Keratinocyte (primary cell): ENCODE data around the gene DBP. TPM values are rescaled to one million over a fixed set of nuclear protein-coding genes. Genes with fewer than 3 reads are reported as not detected.
"Not testable (repeated sequence)": the region's sequence is repeated elsewhere in the genome, so short reads cannot be mapped to it uniquely, and the experiment has no call there.

ENCODE experiments used
- DNase-seq: peaks from one replicate; pipeline ENCODE4 v3.0.0-alpha.2; 2011; ENCODE audit warnings: low read depth, missing footprints, low spot score
- FAIRE-seq: peaks from 2 replicates; lab custom pipeline; 2011; peaks lifted over from hg19 to GRCh38; lab: Jason Lieb, UNC
- H2AFZ ChIP-seq: 2 replicates; pipeline ENCODE4 v1.6.0; 2012; ENCODE audit warnings: low read length, control low read depth, inconsistent platforms; ENCODE audit not compliant: control insufficient read depth
- H3K27ac ChIP-seq: 2 replicates; pipeline ENCODE4 v1.5.1; 2011; ENCODE audit warnings: low read length; ENCODE audit not compliant: control insufficient read depth, insufficient read depth
- H3K27me3 ChIP-seq: 3 replicates; pipeline ENCODE4 v1.6.0; 2011; ENCODE audit warnings: low read length; ENCODE audit not compliant: control insufficient read depth, insufficient read depth; ENCODE audit errors: extremely low read depth
- H3K36me3 ChIP-seq, 2 experiments: 2 replicates in 1 of 2; 3 replicates in 1 of 2; pipeline ENCODE4 v1.5.1; 2011; ENCODE audit warnings: low read length in 2 of 2, mild to moderate bottlenecking in 1 of 2; ENCODE audit not compliant: control insufficient read depth in 2 of 2, insufficient read depth in 2 of 2; ENCODE audit errors: extremely low read depth in 1 of 2
- H3K4me1 ChIP-seq: 3 replicates; pipeline ENCODE4 v1.5.1; 2011; ENCODE audit warnings: low read length; ENCODE audit not compliant: control insufficient read depth, insufficient read depth; ENCODE audit errors: extremely low read depth
- H3K4me2 ChIP-seq: 3 replicates; pipeline ENCODE4 v1.6.0; 2011; ENCODE audit warnings: low read depth, low read length; ENCODE audit not compliant: control insufficient read depth, insufficient read depth; ENCODE audit errors: extremely low read depth
- H3K4me3 ChIP-seq, 3 experiments: fragments of 200-600 bp in 1 of 3; sonication (generic) in 1 of 3; 2 replicates in 2 of 3; 3 replicates in 1 of 3; pipeline ENCODE4 v1.5.1; 2011 to 2016; ENCODE audit warnings: low read length in 3 of 3, mild to moderate bottlenecking in 3 of 3, control low read depth in 2 of 3, inconsistent platforms in 1 of 3, low read depth in 1 of 3, mixed read lengths in 1 of 3, mixed run types in 1 of 3, moderate library complexity in 1 of 3; ENCODE audit not compliant: control insufficient read depth in 2 of 3, insufficient read depth in 2 of 3; ENCODE audit errors: extremely low read depth in 1 of 3
- H3K79me2 ChIP-seq: 2 replicates; pipeline ENCODE4 v1.6.0; 2012; ENCODE audit warnings: low read length; ENCODE audit not compliant: control insufficient read depth, insufficient read depth
- H3K9ac ChIP-seq: 3 replicates; pipeline ENCODE4 v1.6.0; 2011; ENCODE audit warnings: low read length; ENCODE audit not compliant: control insufficient read depth, insufficient read depth; ENCODE audit errors: extremely low read depth
- H3K9me1 ChIP-seq: 3 replicates; pipeline ENCODE4 v1.6.0; 2011; ENCODE audit warnings: low read length; ENCODE audit not compliant: control insufficient read depth, insufficient read depth; ENCODE audit errors: extremely low read depth
- H3K9me3 ChIP-seq: 2 replicates; pipeline ENCODE4 v1.5.1; 2012; ENCODE audit warnings: low read depth, low read length; ENCODE audit not compliant: control insufficient read depth
- H4K20me1 ChIP-seq: 3 replicates; pipeline ENCODE4 v1.6.0; 2011; ENCODE audit warnings: low read length; ENCODE audit not compliant: control insufficient read depth, insufficient read depth; ENCODE audit errors: extremely low read depth
- EZH2 ChIP-seq: IDR thresholded peaks from one replicate; pipeline ENCODE4 v1.6.1; 2012; ENCODE audit warnings: inconsistent platforms, mild to moderate bottlenecking, low read length, moderate library complexity
- dilution Hi-C: fragments of 300-500 bp; cut with MboI; formaldehyde crosslinking; loops from one replicate; pipeline ENCODE4 v1.7.0; 2020; ENCODE audit warnings: low sequenced_read_pairs; ENCODE audit not compliant: extremely low pct_ligation_motif_present
- polyA minus RNA-seq, 3 experiments: library from RNA; depleted of rRNA, polyadenylated mRNA; stranded (reverse); fragments of >200 nt; gene quantifications; 1 replicate in 1 of 3; 2 replicates in 1 of 3; 3 replicates in 1 of 3; pipeline ENCODE4 v1.2.3, GENCODE V29; 2011
- polyA plus RNA-seq, 5 experiments: library from polyadenylated mRNA; depleted of rRNA in 3 of 5; stranded (reverse) in 3 of 5; stranded (forward) in 1 of 5; unstranded in 1 of 5; fragments of >200 nt; gene quantifications; 1 replicate in 1 of 5; 2 replicates in 3 of 5; 3 replicates in 1 of 5; pipeline versions ENCODE4 v1.2.1 to v1.2.3, GENCODE V29; 2011 to 2012; ENCODE audit warnings: missing spikeins in 2 of 5, low read depth in 1 of 5, low replicate concordance in 1 of 5
- TF ChIP-seq, protein P1 (sequence below), 3 experiments: IDR thresholded peaks in 1 of 3; conservative IDR thresholded peaks in 1 of 3; optimal IDR thresholded peaks in 1 of 3; 2 replicates in 2 of 3; 3 replicates in 1 of 3; pipeline versions ENCODE3 to v1.5.1; 2011; ENCODE audit warnings: low read length in 3 of 3, mild to moderate bottlenecking in 3 of 3, moderate library complexity in 2 of 3, control low read depth in 1 of 3, inconsistent platforms in 1 of 3; ENCODE audit not compliant: insufficient read depth in 2 of 3; ENCODE audit errors: extremely low read depth in 1 of 3

The DBP gene
- polyA plus RNA-seq = 0.79 to 2.0 TPM (median 1.0 TPM) in 3 replicates
- 19.6 TPM for polyA plus RNA-seq (2011; ENCODE audit: low read depth)
- 0.47 and 1.4 TPM in 2 replicates for polyA plus RNA-seq (2011; cell fraction: cytosol; rRNA removed)
- polyA plus RNA-seq (2011; cell fraction: nucleus; rRNA removed) = 1.0 and 1.6 TPM in 2 replicates
- 1.7 and 10.8 TPM in 2 replicates for polyA plus RNA-seq (2012; ENCODE audit: low replicate concordance)
- polyA minus RNA-seq = 0.53 to 2.1 TPM (median 1.0 TPM) in 3 replicates
- 2.9 TPM for polyA minus RNA-seq (2011; cell fraction: cytosol; rRNA and poly(A)+ RNA removed)
- polyA minus RNA-seq (2011; cell fraction: nucleus; rRNA and poly(A)+ RNA removed) = 0.42 and 1.3 TPM in 2 replicates

- dilution Hi-C loops = no loop called here
- H4K20me1 ChIP-seq = no peaks in the 10 kb centered on the region
- peak within 1 kb of the TSS; percentile 85 for H3K27ac ChIP-seq
- DNase-seq (no peak), FAIRE-seq (no peak)
- H3K4me1 ChIP-seq = peaks cover 58% of the 10 kb centered on the region
- H3K9me3 ChIP-seq = no peaks in the 10 kb centered on the region
- no peaks in the 10 kb centered on the region for H3K79me2 ChIP-seq
- H2AFZ ChIP-seq = peak within 1 kb of the TSS; percentile 61
- TF ChIP-seq, protein P1, sequence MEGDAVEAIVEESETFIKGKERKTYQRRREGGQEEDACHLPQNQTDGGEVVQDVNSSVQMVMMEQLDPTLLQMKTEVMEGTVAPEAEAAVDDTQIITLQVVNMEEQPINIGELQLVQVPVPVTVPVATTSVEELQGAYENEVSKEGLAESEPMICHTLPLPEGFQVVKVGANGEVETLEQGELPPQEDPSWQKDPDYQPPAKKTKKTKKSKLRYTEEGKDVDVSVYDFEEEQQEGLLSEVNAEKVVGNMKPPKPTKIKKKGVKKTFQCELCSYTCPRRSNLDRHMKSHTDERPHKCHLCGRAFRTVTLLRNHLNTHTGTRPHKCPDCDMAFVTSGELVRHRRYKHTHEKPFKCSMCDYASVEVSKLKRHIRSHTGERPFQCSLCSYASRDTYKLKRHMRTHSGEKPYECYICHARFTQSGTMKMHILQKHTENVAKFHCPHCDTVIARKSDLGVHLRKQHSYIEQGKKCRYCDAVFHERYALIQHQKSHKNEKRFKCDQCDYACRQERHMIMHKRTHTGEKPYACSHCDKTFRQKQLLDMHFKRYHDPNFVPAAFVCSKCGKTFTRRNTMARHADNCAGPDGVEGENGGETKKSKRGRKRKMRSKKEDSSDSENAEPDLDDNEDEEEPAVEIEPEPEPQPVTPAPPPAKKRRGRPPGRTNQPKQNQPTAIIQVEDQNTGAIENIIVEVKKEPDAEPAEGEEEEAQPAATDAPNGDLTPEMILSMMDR (optimal IDR thresholded peaks at IDR 0.05 in 1 of 3, IDR thresholded peaks at IDR 0.05 in 1 of 3, conservative IDR thresholded peaks at IDR 0.05 in 1 of 3; ENCODE audit: extremely low read depth in 1 of 3, insufficient read depth in 2 of 3, low read length in 3 of 3) = peak in 2 of 3 experiments; percentile 18 to 28
- no peak for TF ChIP-seq EZH2
- peak within 1 kb of the TSS; percentile 53 to 75 (median 72) for H3K4me3 ChIP-seq
- peak within 1 kb of the TSS; percentile 89 for H3K4me2 ChIP-seq
- peak within 1 kb of the TSS; percentile 83 for H3K9ac ChIP-seq
- H3K36me3 ChIP-seq = no peaks in the 10 kb centered on the region
- no peaks in the 10 kb centered on the region for H3K9me1 ChIP-seq
- no peaks in the 10 kb centered on the region for H3K27me3 ChIP-seq
These were observed at the start of gene DBP for GRCh38 chr19:48636859-48637448. Gene DBP, minus strand, starts transcription at chr19:48637379. Its CDS starts 385 bp downstream, at chr19:48636994.

DNA sequence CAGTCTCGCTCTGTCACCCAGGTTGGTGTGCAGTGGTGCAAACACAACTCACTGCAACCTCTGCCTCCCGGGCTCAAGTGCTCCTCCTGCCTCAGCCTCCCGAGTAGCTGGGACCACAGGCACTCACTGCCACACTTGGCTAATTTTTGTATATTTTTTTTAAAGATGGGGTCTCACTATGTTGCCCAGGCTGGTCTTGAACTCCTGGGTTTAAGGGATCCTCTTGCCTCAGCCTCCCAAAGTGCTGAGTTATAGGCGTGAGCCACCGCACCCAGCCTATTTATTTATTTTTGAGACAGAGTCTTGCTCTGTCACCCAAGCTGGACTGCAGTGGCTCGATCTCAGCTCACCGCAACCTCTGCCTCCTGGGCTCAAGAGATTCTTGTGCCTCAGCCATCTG lies 49.5 kb upstream of the DBP start:
- H4K20me1 ChIP-seq, FAIRE-seq, H3K27me3 ChIP-seq, H3K9me3 ChIP-seq, H3K9me1 ChIP-seq, H3K36me3 ChIP-seq, dilution Hi-C loops, H3K4me2 ChIP-seq, H3K27ac ChIP-seq, H2AFZ ChIP-seq, H3K4me1 ChIP-seq, H3K9ac ChIP-seq, DNase-seq, H3K4me3 ChIP-seq, H3K79me2 ChIP-seq: not testable (repeated sequence)
